HEK293T (cell line): ENCODE measurements around the gene ASTN2.

ENCODE experiments used
- CTCF ChIA-PET: fragments of 350-600 bp; formaldehyde crosslinking; extraction: SDS; loops from one replicate; lab custom pipeline; 2021; ENCODE audit warnings: antibody characterized with exemption, inconsistent platforms; lab: Yijun Ruan, JAX
- POLR2A ChIA-PET: fragments of 350-600 bp; formaldehyde crosslinking; extraction: SDS; loops from one replicate; lab custom pipeline; 2020; ENCODE audit warnings: antibody characterized with exemption, inconsistent platforms; lab: Yijun Ruan, JAX
- DNase-seq: peaks from one replicate; pipeline ENCODE4 v3.0.0; 2012; ENCODE audit warnings: mixed read lengths; ENCODE audit errors: extremely low spot score
- ARNT ChIP-seq: fragments of 450-650 bp; IDR thresholded peaks from 2 replicates; pipeline ENCODE4 v1.6.1; 2017; ENCODE audit warnings: mild to moderate bottlenecking
- BHLHE40 ChIP-seq: fragments of 450-650 bp; IDR thresholded peaks from 2 replicates; pipeline ENCODE4 v1.6.1; 2016; ENCODE audit warnings: mild to moderate bottlenecking, moderate library complexity, borderline replicate concordance
- CTBP1 ChIP-seq: fragments of 450-650 bp; IDR thresholded peaks from 2 replicates; pipeline ENCODE4 v1.6.1; 2016; ENCODE audit warnings: borderline replicate concordance
- ELF4 ChIP-seq: fragments of 450-650 bp; IDR thresholded peaks from 2 replicates; pipeline ENCODE4 v1.6.1; 2017; ENCODE audit warnings: antibody characterized with exemption
- FOXA1 ChIP-seq: fragments of 450-650 bp; IDR thresholded peaks from 2 replicates; pipeline ENCODE4 v1.6.1; 2016; ENCODE audit warnings: mild to moderate bottlenecking
- FOXK2 ChIP-seq: fragments of 450-650 bp; IDR thresholded peaks from 2 replicates; pipeline ENCODE4 v1.6.1; 2016; ENCODE audit warnings: mild to moderate bottlenecking
- FOXM1 ChIP-seq: fragments of 450-650 bp; IDR thresholded peaks from 2 replicates; pipeline ENCODE4 v1.6.1; 2017; ENCODE audit warnings: mild to moderate bottlenecking, borderline replicate concordance
- HDGF ChIP-seq: fragments of 450-650 bp; IDR thresholded peaks from 2 replicates; pipeline ENCODE4 v1.6.1; 2017; ENCODE audit warnings: antibody characterized with exemption, borderline replicate concordance
- L3MBTL2 ChIP-seq: fragments of 450-650 bp; conservative IDR thresholded peaks from 2 replicates; pipeline ENCODE4 v1.6.1; 2016; ENCODE audit warnings: mild to moderate bottlenecking
- LEF1 ChIP-seq: fragments of 450-650 bp; IDR thresholded peaks from 2 replicates; pipeline ENCODE4 v1.6.1; 2017; ENCODE audit warnings: mild to moderate bottlenecking, borderline replicate concordance
- NFRKB ChIP-seq: fragments of 450-650 bp; IDR thresholded peaks from 2 replicates; pipeline ENCODE4 v1.6.1; 2016; ENCODE audit warnings: mild to moderate bottlenecking, moderate library complexity
- PKNOX1 ChIP-seq: fragments of 450-650 bp; IDR thresholded peaks from 2 replicates; pipeline ENCODE4 v1.6.1; 2016
- SP1 ChIP-seq: fragments of 450-650 bp; IDR thresholded peaks from 2 replicates; pipeline ENCODE4 v1.6.1; 2017
- SUZ12 ChIP-seq: fragments of 450-650 bp; IDR thresholded peaks from 2 replicates; pipeline ENCODE4 v1.6.1; 2016; ENCODE audit warnings: mild to moderate bottlenecking
- TARDBP ChIP-seq: fragments of 450-650 bp; IDR thresholded peaks from 2 replicates; pipeline ENCODE4 v1.6.1; 2016
- ZNF384 ChIP-seq: fragments of 450-650 bp; IDR thresholded peaks from 2 replicates; pipeline ENCODE4 v1.6.1; 2016

ASTN2 gene

GRCh38 chr9:117231012-117231411, 183.8 kb downstream of the ASTN2 start:
- DNase-seq: no peak
- no peak for TF ChIP-seq TARDBP
- TF ChIP-seq ELF4: no peak
- TF ChIP-seq SUZ12: no peak
- TF ChIP-seq BHLHE40: no peak
- no peak for TF ChIP-seq PKNOX1
- no peak for TF ChIP-seq ZNF384
- TF ChIP-seq NFRKB: no peak
- no peak for TF ChIP-seq SP1
- no peak for TF ChIP-seq FOXK2
- TF ChIP-seq ARNT: no peak
- no peak for TF ChIP-seq CTBP1
- TF ChIP-seq FOXA1: no peak
- POLR2A ChIA-PET: no interaction called here
- CTCF ChIA-PET: no interaction called here

DNA sequence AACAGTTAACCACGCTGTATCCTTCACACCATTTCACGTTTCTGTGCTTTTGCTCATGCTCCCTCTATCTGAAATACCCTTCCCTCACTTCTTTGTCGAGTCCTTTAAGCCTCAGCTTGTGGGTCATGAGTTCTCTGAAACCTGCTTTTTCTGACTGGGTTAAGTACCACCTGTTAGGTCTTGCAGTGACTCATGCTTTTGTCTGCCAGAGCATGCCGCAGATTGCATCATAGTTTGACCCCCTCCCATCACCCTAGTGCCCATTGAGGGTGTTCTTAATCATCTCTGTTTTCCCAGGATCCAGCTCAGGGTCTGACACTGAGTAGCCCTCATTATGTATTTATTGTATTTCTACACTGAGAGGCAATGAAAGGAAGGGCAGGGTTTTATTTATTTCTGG, 190.2 kb downstream of the ASTN2 start:
- TF ChIP-seq LEF1 (no peak), HDGF (no peak), SUZ12 (no peak), CTBP1 (no peak), FOXA1 (no peak), NFRKB (no peak), SP1 (no peak), ZNF384 (no peak), ARNT (no peak), BHLHE40 (no peak), ELF4 (no peak), FOXM1 (no peak), FOXK2 (no peak), TARDBP (no peak), L3MBTL2 (no peak), PKNOX1 (no peak)
- CTCF ChIA-PET: no interaction called here
- POLR2A ChIA-PET: no interaction called here
- no peak for DNase-seq

DNA sequence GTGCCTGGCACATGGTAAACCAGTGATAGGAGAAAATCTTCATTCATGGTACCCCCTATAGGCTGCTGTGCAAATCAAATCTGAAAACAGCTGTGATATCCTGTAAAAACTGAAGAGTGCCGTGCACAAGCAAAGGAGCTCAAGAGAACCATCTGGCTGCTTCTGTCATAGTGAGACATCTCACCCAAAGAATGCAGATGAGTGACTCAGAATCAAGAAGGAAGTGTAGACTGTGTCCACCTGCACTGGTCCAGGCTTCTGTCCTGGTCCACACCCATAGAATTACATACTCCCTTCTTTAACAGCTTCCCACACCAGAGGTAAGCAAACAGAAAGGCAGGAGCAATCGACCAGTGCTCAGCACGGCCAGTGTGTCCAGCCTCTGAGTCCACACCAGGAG, 195.9 kb downstream of the ASTN2 start:
- ChIA-PET POLR2A (no interaction called here), CTCF (no interaction called here)
- TF ChIP-seq FOXK2: no peak
- no peak for TF ChIP-seq SP1
- TF ChIP-seq L3MBTL2: no peak
- TF ChIP-seq NFRKB: no peak
- no peak for TF ChIP-seq FOXA1
- TF ChIP-seq LEF1: no peak
- no peak for TF ChIP-seq SUZ12
- no peak for TF ChIP-seq CTBP1
- no peak for TF ChIP-seq PKNOX1
- no peak for TF ChIP-seq ELF4
- TF ChIP-seq BHLHE40: no peak
- TF ChIP-seq ARNT: no peak
- TF ChIP-seq ZNF384: no peak
- TF ChIP-seq HDGF: no peak
- TF ChIP-seq TARDBP: no peak
- no peak for TF ChIP-seq FOXM1
- no peak for DNase-seq

DNA sequence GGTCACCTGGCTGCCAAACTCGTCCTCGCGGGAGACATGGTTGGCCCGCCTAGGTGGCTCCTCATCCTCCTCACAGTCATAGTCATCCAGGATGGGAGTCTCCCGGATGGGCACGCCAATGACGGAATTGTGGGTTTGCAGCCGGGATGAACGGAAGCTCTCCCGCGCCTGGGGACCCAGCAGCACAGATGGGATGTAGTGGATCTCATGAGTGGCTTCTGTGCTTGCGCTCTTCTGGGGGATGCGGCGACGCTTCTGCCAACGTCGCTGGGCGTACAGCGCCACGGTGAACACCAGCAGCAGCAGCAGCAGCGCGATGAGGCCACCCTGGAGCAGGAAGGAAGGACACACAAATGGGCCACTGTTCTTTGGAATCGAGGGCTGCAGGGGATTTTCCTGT, 200.4 kb downstream of the ASTN2 start:
- POLR2A ChIA-PET: no interaction called here
- no peak for TF ChIP-seq SP1
- no peak for TF ChIP-seq L3MBTL2
- no peak for TF ChIP-seq TARDBP
- no peak for TF ChIP-seq ZNF384
- TF ChIP-seq FOXM1: no peak
- no peak for TF ChIP-seq ELF4
- TF ChIP-seq LEF1: no peak
- TF ChIP-seq CTBP1: no peak
- no peak for TF ChIP-seq PKNOX1
- no peak for TF ChIP-seq FOXK2
- no peak for TF ChIP-seq FOXA1
- TF ChIP-seq BHLHE40: no peak
- no peak for TF ChIP-seq NFRKB
- no peak for TF ChIP-seq ARNT
- no peak for TF ChIP-seq SUZ12
- no peak for TF ChIP-seq HDGF
- DNase-seq: no peak
- CTCF ChIA-PET: no interaction called here

GRCh38 chr9:117211280-117211679, 203.6 kb downstream of the ASTN2 start:
- POLR2A ChIA-PET: no interaction called here
- no peak for DNase-seq
- CTCF ChIA-PET: no interaction called here
- TF ChIP-seq HDGF (no peak), PKNOX1 (no peak), ELF4 (no peak), ZNF384 (no peak), FOXA1 (no peak), FOXK2 (no peak), ARNT (no peak), SP1 (no peak), FOXM1 (no peak), BHLHE40 (no peak), NFRKB (no peak), SUZ12 (no peak), CTBP1 (no peak), TARDBP (no peak), LEF1 (no peak)
